ENCODE results near the gene TTC39B. TPM values are rescaled to one million over a fixed set of nuclear protein-coding genes. Genes with fewer than 3 reads are reported as not detected.

Gene TTC39B
- total and polyA plus RNA-seq, 2 donors = 2.8 to 22.4 TPM

- no peak overlapping the region for H3K4me3 ChIP-seq (ENCODE audit: low read depth, low read length)
- peak; percentile 37 for DNase-seq (ENCODE audit: extremely low spot score)
- no peak overlapping the region for H3K27ac ChIP-seq (ENCODE audit: low read depth)
- 35% methylated on average over 10 of the region's 10 CpGs for WGBS
- H3K36me3 ChIP-seq (ENCODE audit: insufficient read depth) = no peaks in the 10 kb centered on the region
- no peaks in the 10 kb centered on the region for H3K4me1 ChIP-seq (ENCODE audit: insufficient read depth)
Observed at GRCh38 chr9:15293804-15294316, 13.2 kb downstream of the TTC39B start.

- Histone ChIP-seq H3K36me3 (ENCODE audit: insufficient read depth) (no peaks in the 10 kb centered on the region), H3K4me1 (ENCODE audit: insufficient read depth) (no peaks in the 10 kb centered on the region), H3K4me3 (ENCODE audit: low read depth, low read length) (no peak overlapping the region), H3K27ac (ENCODE audit: low read depth) (no peak overlapping the region)
- no peak for DNase-seq (ENCODE audit: extremely low spot score)
Observed at GRCh38 chr9:15293084-15293483, 13.9 kb downstream of the TTC39B start.

- 73% methylated on average over 5 of the region's 5 CpGs for WGBS
- H3K4me3 ChIP-seq (ENCODE audit: low read depth, low read length) = no peak overlapping the region
- no peak overlapping the region for H3K27ac ChIP-seq (ENCODE audit: low read depth)
- no peak for DNase-seq (ENCODE audit: extremely low spot score)
- H3K36me3 ChIP-seq (ENCODE audit: insufficient read depth) = no peaks in the 10 kb centered on the region
- H3K4me1 ChIP-seq (ENCODE audit: insufficient read depth) = no peaks in the 10 kb centered on the region
Observed at GRCh38 chr9:15289603-15290002, 17.4 kb downstream of the TTC39B start.

GRCh38 chr9:15287309-15287708 is 19.7 kb downstream of the TTC39B start:
- WGBS = 91% methylated on average over 4 of the region's 4 CpGs
- Histone ChIP-seq H3K27ac (ENCODE audit: low read depth) (no peak overlapping the region), H3K36me3 (ENCODE audit: insufficient read depth) (no peaks in the 10 kb centered on the region), H3K4me3 (ENCODE audit: low read depth, low read length) (no peak overlapping the region), H3K4me1 (ENCODE audit: insufficient read depth) (no peaks in the 10 kb centered on the region)
- DNase-seq (ENCODE audit: extremely low spot score) = no peak

- Histone ChIP-seq H3K4me1 (ENCODE audit: insufficient read depth) (no peaks in the 10 kb centered on the region), H3K27ac (ENCODE audit: low read depth) (no peak overlapping the region), H3K36me3 (ENCODE audit: insufficient read depth) (no peaks in the 10 kb centered on the region), H3K4me3 (ENCODE audit: low read depth, low read length) (no peak overlapping the region)
- DNase-seq (ENCODE audit: extremely low spot score) = no peak
- 69% methylated on average over 4 of the region's 4 CpGs for WGBS
Observed at GRCh38 chr9:15286161-15286821, 20.7 kb downstream of the TTC39B start.

GRCh38 chr9:15282567-15283285 is 24.3 kb downstream of the TTC39B start:
- no peaks in the 10 kb centered on the region for H3K36me3 ChIP-seq (ENCODE audit: insufficient read depth)
- 94% methylated on average over 8 of the region's 8 CpGs for WGBS
- H3K4me1 ChIP-seq (ENCODE audit: insufficient read depth) = no peaks in the 10 kb centered on the region
- no peak overlapping the region for H3K27ac ChIP-seq (ENCODE audit: low read depth)
- no peak overlapping the region for H3K4me3 ChIP-seq (ENCODE audit: low read depth, low read length)
- no peak for DNase-seq (ENCODE audit: extremely low spot score)

- 93% methylated on average over 3 of the region's 3 CpGs for WGBS
- DNase-seq (ENCODE audit: extremely low spot score) = no peak
- Histone ChIP-seq H3K36me3 (ENCODE audit: insufficient read depth) (no peaks in the 10 kb centered on the region), H3K4me3 (ENCODE audit: low read depth, low read length) (no peak overlapping the region), H3K27ac (ENCODE audit: low read depth) (no peak overlapping the region), H3K4me1 (ENCODE audit: insufficient read depth) (peaks cover 4% of the 10 kb centered on the region)
Observed at GRCh38 chr9:15280647-15281046, 26.4 kb downstream of the TTC39B start.

GRCh38 chr9:15278839-15279238 is 28.2 kb downstream of the TTC39B start:
- Histone ChIP-seq H3K36me3 (ENCODE audit: insufficient read depth) (no peaks in the 10 kb centered on the region), H3K27ac (ENCODE audit: low read depth) (no peak overlapping the region), H3K4me3 (ENCODE audit: low read depth, low read length) (no peak overlapping the region), H3K4me1 (ENCODE audit: insufficient read depth) (peaks cover 4% of the 10 kb centered on the region)
- no peak for DNase-seq (ENCODE audit: extremely low spot score)

- 54% methylated on average over 2 of the region's 2 CpGs for WGBS
- H3K4me1 ChIP-seq (ENCODE audit: insufficient read depth) = peaks cover 4% of the 10 kb centered on the region
- no peaks in the 10 kb centered on the region for H3K36me3 ChIP-seq (ENCODE audit: insufficient read depth)
- DNase-seq (ENCODE audit: extremely low spot score) = no peak
- no peak overlapping the region for H3K27ac ChIP-seq (ENCODE audit: low read depth)
- H3K4me3 ChIP-seq (ENCODE audit: low read depth, low read length) = no peak overlapping the region
Observed at GRCh38 chr9:15278091-15278687, 28.8 kb downstream of the TTC39B start.

GRCh38 chr9:15277400-15278090 is 29.5 kb downstream of the TTC39B start:
- no peak overlapping the region for H3K4me3 ChIP-seq (ENCODE audit: low read depth, low read length)
- no peak for DNase-seq (ENCODE audit: extremely low spot score)
- H3K36me3 ChIP-seq (ENCODE audit: insufficient read depth) = no peaks in the 10 kb centered on the region
- 80% methylated on average over 9 of the region's 9 CpGs for WGBS
- H3K4me1 ChIP-seq (ENCODE audit: insufficient read depth) = peaks cover 4% of the 10 kb centered on the region
- H3K27ac ChIP-seq (ENCODE audit: low read depth) = no peak overlapping the region

GRCh38 chr9:15276328-15276938 is 30.6 kb downstream of the TTC39B start:
- Histone ChIP-seq H3K36me3 (ENCODE audit: insufficient read depth) (no peaks in the 10 kb centered on the region), H3K27ac (ENCODE audit: low read depth) (no peak overlapping the region), H3K4me1 (ENCODE audit: insufficient read depth) (peaks cover 4% of the 10 kb centered on the region), H3K4me3 (ENCODE audit: low read depth, low read length) (no peak overlapping the region)
- WGBS = 81% methylated on average over 4 of the region's 4 CpGs
- DNase-seq (ENCODE audit: extremely low spot score) = no peak

GRCh38 chr9:15274425-15274824 is 32.6 kb downstream of the TTC39B start:
- DNase-seq (ENCODE audit: extremely low spot score) = no peak
- 73% methylated on average over 1 of the region's 1 CpG for WGBS
- no peaks in the 10 kb centered on the region for H3K36me3 ChIP-seq (ENCODE audit: insufficient read depth)
- no peak overlapping the region for H3K4me3 ChIP-seq (ENCODE audit: low read depth, low read length)
- peaks cover 4% of the 10 kb centered on the region for H3K4me1 ChIP-seq (ENCODE audit: insufficient read depth)
- H3K27ac ChIP-seq (ENCODE audit: low read depth) = no peak overlapping the region

- no peak for DNase-seq (ENCODE audit: extremely low spot score)
Observed at GRCh38 chr9:15272377-15272928, 34.6 kb downstream of the TTC39B start.

More at GRCh38 chr9:15272377-15272928, 34.6 kb downstream of the TTC39B start:
- H3K4me1 ChIP-seq (ENCODE audit: insufficient read depth) = peaks cover 4% of the 10 kb centered on the region
- no peak overlapping the region for H3K4me3 ChIP-seq (ENCODE audit: low read depth, low read length)
- WGBS = 66% methylated on average over 3 of the region's 3 CpGs
- no peaks in the 10 kb centered on the region for H3K36me3 ChIP-seq (ENCODE audit: insufficient read depth)
- no peak overlapping the region for H3K27ac ChIP-seq (ENCODE audit: low read depth)

Data from urinary bladder (tissue), 4 donors.